RWPE2 (cell line): ENCODE data around the gene HS6ST1.

ENCODE experiments used
- ATAC-seq: fragments of 200-7000 bp; cut with Tn5 transposase; 3 replicates; pipeline ENCODE4 v1.9.1; 2021; ENCODE audit warnings: low read depth
- DNase-seq: peaks from one replicate; pipeline ENCODE4 v3.0.0-alpha.2; 2020; ENCODE audit warnings: low spot score
- H3K27ac ChIP-seq: fragments of 450-650 bp; 2 replicates; pipeline ENCODE4 v1.5.1; 2017; ENCODE audit warnings: mild to moderate bottlenecking; ENCODE audit not compliant: poor library complexity, severe bottlenecking
- H3K27me3 ChIP-seq: fragments of 250-450 bp; sonication (Bioruptor Pico); 2 replicates; pipeline ENCODE4 v1.5.1; 2021; ENCODE audit warnings: mild to moderate bottlenecking, moderate library complexity; ENCODE audit not compliant: insufficient read depth, poor library complexity, severe bottlenecking
- H3K36me3 ChIP-seq: fragments of 250-450 bp; sonication (Bioruptor Pico); 2 replicates; pipeline ENCODE4 v1.5.1; 2020; ENCODE audit warnings: low read depth, mild to moderate bottlenecking, moderate library complexity
- H3K4me1 ChIP-seq: fragments of 250-450 bp; sonication (Bioruptor Pico); 2 replicates; pipeline ENCODE4 v1.5.1; 2021; ENCODE audit warnings: mild to moderate bottlenecking, moderate library complexity; ENCODE audit not compliant: insufficient read depth, poor library complexity, severe bottlenecking
- H3K4me3 ChIP-seq: fragments of 250-450 bp; sonication (Bioruptor Pico); 2 replicates; pipeline ENCODE4 v1.5.1; 2021; ENCODE audit warnings: mild to moderate bottlenecking, moderate library complexity; ENCODE audit not compliant: severe bottlenecking
- H3K9me3 ChIP-seq: fragments of 250-450 bp; sonication (Bioruptor Pico); 2 replicates; pipeline ENCODE4 v1.5.1; 2021; ENCODE audit warnings: mild to moderate bottlenecking, moderate library complexity; ENCODE audit not compliant: severe bottlenecking
- TF ChIP-seq, protein P1 (sequence below): fragments of 450-650 bp; IDR thresholded peaks from one replicate; pipeline ENCODE4 v1.5.1; 2017; ENCODE audit warnings: mild to moderate bottlenecking, moderate library complexity; ENCODE audit not compliant: poor library complexity, severe bottlenecking

HS6ST1 gene

GRCh38 chr2:128315829-128316776 lies 2.6 kb downstream of the HS6ST1 start:
- Histone ChIP-seq H3K36me3 (peaks cover 4% of the 10 kb centered on the region; the same call in 1 of the 2 replicates), H3K4me1 (no peaks in the 10 kb centered on the region), H3K27me3 (no peaks in the 10 kb centered on the region), H3K4me3 (no peak overlapping the region), H3K27ac (no peak overlapping the region), H3K9me3 (no peaks in the 10 kb centered on the region)
- ATAC-seq = no peak
- TF ChIP-seq, protein P1, sequence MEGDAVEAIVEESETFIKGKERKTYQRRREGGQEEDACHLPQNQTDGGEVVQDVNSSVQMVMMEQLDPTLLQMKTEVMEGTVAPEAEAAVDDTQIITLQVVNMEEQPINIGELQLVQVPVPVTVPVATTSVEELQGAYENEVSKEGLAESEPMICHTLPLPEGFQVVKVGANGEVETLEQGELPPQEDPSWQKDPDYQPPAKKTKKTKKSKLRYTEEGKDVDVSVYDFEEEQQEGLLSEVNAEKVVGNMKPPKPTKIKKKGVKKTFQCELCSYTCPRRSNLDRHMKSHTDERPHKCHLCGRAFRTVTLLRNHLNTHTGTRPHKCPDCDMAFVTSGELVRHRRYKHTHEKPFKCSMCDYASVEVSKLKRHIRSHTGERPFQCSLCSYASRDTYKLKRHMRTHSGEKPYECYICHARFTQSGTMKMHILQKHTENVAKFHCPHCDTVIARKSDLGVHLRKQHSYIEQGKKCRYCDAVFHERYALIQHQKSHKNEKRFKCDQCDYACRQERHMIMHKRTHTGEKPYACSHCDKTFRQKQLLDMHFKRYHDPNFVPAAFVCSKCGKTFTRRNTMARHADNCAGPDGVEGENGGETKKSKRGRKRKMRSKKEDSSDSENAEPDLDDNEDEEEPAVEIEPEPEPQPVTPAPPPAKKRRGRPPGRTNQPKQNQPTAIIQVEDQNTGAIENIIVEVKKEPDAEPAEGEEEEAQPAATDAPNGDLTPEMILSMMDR = no peak
- DNase-seq = no peak

- Histone ChIP-seq H3K27me3 (no peaks in the 10 kb centered on the region), H3K27ac (no peak overlapping the region), H3K36me3 (peaks cover 4% of the 10 kb centered on the region; the same call in 1 of the 2 replicates), H3K9me3 (no peaks in the 10 kb centered on the region), H3K4me3 (no peak overlapping the region), H3K4me1 (no peaks in the 10 kb centered on the region)
- DNase-seq (no peak), ATAC-seq (no peak)
- TF ChIP-seq, protein P1 = no peak
Observed at GRCh38 chr2:128315122-128315828, 3.4 kb downstream of the HS6ST1 start.

DNA sequence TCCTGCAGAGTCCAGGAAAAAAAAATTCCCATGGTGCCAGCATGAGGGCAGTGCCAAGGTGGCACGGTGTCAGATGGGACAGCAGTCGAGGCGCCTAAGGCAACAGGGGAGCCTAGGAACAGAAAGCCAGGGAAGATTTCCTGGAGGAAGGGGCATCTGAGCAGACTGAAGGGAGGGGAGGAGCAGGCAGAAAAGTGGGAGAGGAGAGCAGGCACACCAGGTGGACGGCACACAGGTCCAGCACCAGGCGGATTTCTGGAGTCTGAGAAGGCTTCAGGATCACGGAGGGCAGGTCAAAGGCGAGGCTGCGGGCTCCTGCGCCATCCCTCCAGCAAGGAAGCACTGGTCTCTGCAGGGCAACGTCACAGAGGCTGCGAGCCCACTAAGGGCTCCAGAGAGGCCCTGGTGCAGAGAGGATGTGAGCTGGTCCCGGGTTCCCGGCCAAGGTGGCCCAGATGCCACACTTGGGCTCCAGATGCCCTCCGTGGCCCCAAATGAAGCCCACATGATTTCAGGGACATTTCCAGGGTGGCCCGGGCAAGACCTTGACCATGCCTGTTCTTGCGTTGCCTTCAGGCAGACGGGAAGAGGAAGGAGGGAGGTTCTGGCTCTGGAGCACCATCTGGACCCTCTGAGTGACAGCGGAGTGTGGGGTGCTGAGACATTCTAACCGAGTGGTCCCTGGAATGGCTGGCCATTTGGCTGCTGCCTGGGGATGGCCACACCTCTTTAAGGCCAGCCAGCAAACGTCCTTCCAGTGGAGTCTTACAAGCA lies 4.1 kb downstream of the HS6ST1 start:
- no peak overlapping the region for H3K27ac ChIP-seq
- DNase-seq = peak; percentile 30
- H3K4me3 ChIP-seq = no peak overlapping the region
- H3K4me1 ChIP-seq = no peaks in the 10 kb centered on the region
- TF ChIP-seq, protein P1 = no peak
- no peaks in the 10 kb centered on the region for H3K27me3 ChIP-seq
- ATAC-seq = no peak
- no peaks in the 10 kb centered on the region for H3K9me3 ChIP-seq
- peaks cover 4% of the 10 kb centered on the region; the same call in 1 of the 2 replicates for H3K36me3 ChIP-seq

GRCh38 chr2:128313931-128314347 lies 4.7 kb downstream of the HS6ST1 start:
- ATAC-seq = no peak
- H3K4me1 ChIP-seq = no peaks in the 10 kb centered on the region
- no peak overlapping the region for H3K27ac ChIP-seq
- DNase-seq = no peak
- no peaks in the 10 kb centered on the region for H3K27me3 ChIP-seq
- no peak overlapping the region for H3K4me3 ChIP-seq
- H3K36me3 ChIP-seq = peaks cover 4% of the 10 kb centered on the region; the same call in 1 of the 2 replicates
- H3K9me3 ChIP-seq = no peaks in the 10 kb centered on the region
- TF ChIP-seq, protein P1 = no peak
